HG02973 (cell line): ENCODE results near the gene SIM1.

Experiments
- ATAC-seq: cut with Tn5 transposase; IDR thresholded peaks from one replicate; pipeline ENCODE4 v1.9.1; 2021; ENCODE audit warnings: moderate library complexity; ENCODE audit not compliant: unreplicated experiment

SIM1 gene

GRCh38 chr6:100470422-100471120 lies 5.8 kb upstream of the SIM1 start:
- ATAC-seq = no peak

- no peak for ATAC-seq
Measured at GRCh38 chr6:100469101-100469859, 4.6 kb upstream of the SIM1 start.

- no peak for ATAC-seq
Measured at GRCh38 chr6:100468016-100468622, 3.4 kb upstream of the SIM1 start.

GRCh38 chr6:100467129-100468015 lies 2.7 kb upstream of the SIM1 start:
- ATAC-seq = no peak

GRCh38 chr6:100466410-100467128 lies 1.8 kb upstream of the SIM1 start:
- ATAC-seq = no peak

- no peak for ATAC-seq
Measured at GRCh38 chr6:100465701-100466409, 1.1 kb upstream of the SIM1 start.

- no peak for ATAC-seq
Measured at GRCh38 chr6:100464162-100464851, 414 bp downstream of the SIM1 start.

GRCh38 chr6:100463630-100464161 lies 1.0 kb downstream of the SIM1 start:
- ATAC-seq = no peak

GRCh38 chr6:100462706-100463629 lies 1.8 kb downstream of the SIM1 start:
- no peak for ATAC-seq

GRCh38 chr6:100461917-100462705 lies 2.6 kb downstream of the SIM1 start:
- ATAC-seq = no peak

- no peak for ATAC-seq
Measured at GRCh38 chr6:100461278-100461916, 3.3 kb downstream of the SIM1 start.

- ATAC-seq = no peak
Measured at GRCh38 chr6:100460650-100461204, 4.0 kb downstream of the SIM1 start.

- no peak for ATAC-seq
Measured at GRCh38 chr6:100459592-100460184, 5.0 kb downstream of the SIM1 start.

- ATAC-seq = no peak
Measured at GRCh38 chr6:100458841-100459591, 5.7 kb downstream of the SIM1 start.

GRCh38 chr6:100457311-100457990 lies 7.3 kb downstream of the SIM1 start:
- no peak for ATAC-seq
